K562 (cell line): ENCODE measurements around the gene RPS27. TPM values are rescaled to one million over a fixed set of nuclear protein-coding genes. Genes with fewer than 3 reads are reported as not detected.

Experiments used
- AFF1 ChIP-seq, 2 experiments: fragments of 450-650 bp; IDR thresholded peaks; 2 replicates each; pipeline ENCODE4 v1.6.1; 2018; ENCODE audit warnings: mild to moderate bottlenecking in 2 of 2, low read depth in 1 of 2; ENCODE audit not compliant: partially characterized antibody in 2 of 2
- FOXJ3 ChIP-seq: sonication (generic); formaldehyde crosslinking; IDR thresholded peaks from 2 replicates; pipeline ENCODE4 v1.4.0; 2020; ENCODE audit warnings: mild to moderate bottlenecking, missing genetic modification reagents
- JUNB ChIP-seq: fragments of 450-650 bp; formaldehyde crosslinking; conservative IDR thresholded peaks from 2 replicates; pipeline ENCODE4 v1.4.0; 2020; ENCODE audit warnings: mild to moderate bottlenecking
- LEF1 ChIP-seq: fragments of 450-650 bp; IDR thresholded peaks from 2 replicates; pipeline ENCODE4 v1.6.1; 2016; ENCODE audit warnings: mild to moderate bottlenecking
- PPARD ChIP-seq: fragments of 250-450 bp; sonication (Bioruptor Pico); IDR thresholded peaks from 2 replicates; pipeline ENCODE4 v1.8.0; 2022; ENCODE audit warnings: inconsistent platforms, mild to moderate bottlenecking, moderate library complexity
- PRDM10 ChIP-seq: fragments of 450-650 bp; IDR thresholded peaks from 2 replicates; pipeline ENCODE4 v1.6.1; 2018; ENCODE audit not compliant: partially characterized antibody
- TFAM ChIP-seq: fragments of 250-450 bp; sonication (Bioruptor Pico); conservative IDR thresholded peaks from 2 replicates; pipeline ENCODE4 v1.5.0; 2021; ENCODE audit warnings: mild to moderate bottlenecking, moderate library complexity
- ZNF143 ChIP-seq: sonication (generic); formaldehyde crosslinking; IDR thresholded peaks from 2 replicates; pipeline ENCODE4 v1.9.0; 2022; ENCODE audit warnings: mild to moderate bottlenecking, missing genetic modification reagents
- ZNF24 ChIP-seq: fragments of 450-650 bp; IDR thresholded peaks from 2 replicates; pipeline ENCODE4 v1.6.1; 2016
- polyA plus RNA-seq, 8 experiments: library from polyadenylated mRNA; depleted of rRNA in 4 of 8; stranded (reverse) in 5 of 8; unstranded in 3 of 8; fragments of >200 nt; fragmentation: Nextera tagmentation in 2 of 8; fragmentation: Illumina TruSeq in 1 of 8; extraction: Ambion mirVana in 2 of 8; extraction: Trizol in 1 of 8; gene quantifications; 2 replicates each; pipeline versions ENCODE4 v1.2.1 to v1.2.3, GENCODE V29; 2011 to 2014; ENCODE audit warnings: inconsistent platforms in 1 of 8, missing spikeins in 1 of 8
- total RNA-seq, 7 experiments: library from RNA; depleted of rRNA in 6 of 7; stranded (reverse); fragments of >200 nt in 6 of 7; fragmentation: Illumina TruSeq in 2 of 7; extraction: Trizol in 2 of 7; gene quantifications; 2 replicates each; pipeline versions ENCODE4 v1.2.1 to v1.2.3, GENCODE V29; 2011 to 2021; ENCODE audit warnings: low replicate concordance in 1 of 7

Gene RPS27
- total and polyA plus RNA-seq, 9 of the 15 experiments (the other 6 are each of a cell fraction or from before 2014, with no cell fraction given), result 2,091 to 9,377 (median 6,706) TPM

GRCh38 chr1:153990468-153991150, at the start of gene RPS27 (continued):
- no peak for TF ChIP-seq PPARD
- peak; percentile 77 for TF ChIP-seq LEF1
- TF ChIP-seq TFAM (CRISPR knock-in tag), result no peak
- TF ChIP-seq FOXJ3, result no peak
- TF ChIP-seq AFF1 (IDR thresholded peaks at IDR 0.05; ENCODE audit: low read depth in 1 of 2, partially characterized antibody in 2 of 2), result peak; percentile 65 to 90
- TF ChIP-seq JUNB, result no peak
- peak; percentile 98 for TF ChIP-seq PRDM10
- no peak; the same call in 1 of the 2 replicates for TF ChIP-seq ZNF143
- TF ChIP-seq ZNF24, result no peak
